GM18511 (cell line): ENCODE results near the gene KIAA0319L.

Experiments
- ATAC-seq: cut with Tn5 transposase; IDR thresholded peaks from one replicate; pipeline ENCODE4 v1.9.1; 2021; ENCODE audit warnings: mild to moderate bottlenecking, moderate library complexity; ENCODE audit not compliant: unreplicated experiment

KIAA0319L gene

DNA sequence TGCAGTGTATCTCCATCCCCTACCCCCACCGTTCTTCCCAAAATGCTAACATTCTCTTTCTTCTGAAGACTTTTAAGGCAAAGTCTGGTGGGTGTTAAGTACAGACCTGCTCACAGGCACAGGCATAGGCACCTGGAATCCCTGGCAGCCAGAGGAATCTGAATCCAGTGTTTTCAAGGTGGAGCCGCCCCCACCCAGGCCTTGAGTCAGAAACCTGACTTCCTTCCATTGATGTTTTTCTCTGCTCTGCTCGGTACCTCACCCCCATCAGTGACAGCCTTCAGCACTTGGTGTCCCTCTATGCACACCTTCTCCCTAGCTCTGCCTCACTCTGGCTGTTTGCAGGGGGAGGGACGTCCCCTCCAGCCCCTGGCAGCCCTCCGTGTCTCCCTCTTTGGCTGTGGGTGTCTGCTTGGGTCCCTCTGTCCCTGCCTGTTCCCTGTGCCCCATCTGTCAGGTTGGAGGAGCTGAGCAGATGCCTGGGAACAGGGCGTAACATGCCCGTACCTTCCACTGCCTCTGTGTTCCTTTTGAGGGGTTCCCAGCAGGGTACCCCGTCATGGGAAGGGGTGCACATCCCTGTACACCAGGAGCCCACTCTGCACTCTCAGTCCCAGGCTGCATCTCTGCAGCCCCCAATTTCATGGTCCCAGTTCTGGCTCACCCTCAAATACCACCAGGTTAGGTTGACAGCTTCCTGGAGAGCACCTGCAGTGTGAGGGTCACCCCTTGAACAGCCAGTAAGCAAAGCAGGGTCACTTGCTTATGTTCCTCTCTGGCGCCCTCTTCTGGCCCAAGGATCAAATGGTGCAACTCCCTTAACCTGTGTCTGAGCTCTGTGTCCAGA lies 7.1 kb upstream of the KIAA0319L start:
- peak; percentile 46 for ATAC-seq

DNA sequence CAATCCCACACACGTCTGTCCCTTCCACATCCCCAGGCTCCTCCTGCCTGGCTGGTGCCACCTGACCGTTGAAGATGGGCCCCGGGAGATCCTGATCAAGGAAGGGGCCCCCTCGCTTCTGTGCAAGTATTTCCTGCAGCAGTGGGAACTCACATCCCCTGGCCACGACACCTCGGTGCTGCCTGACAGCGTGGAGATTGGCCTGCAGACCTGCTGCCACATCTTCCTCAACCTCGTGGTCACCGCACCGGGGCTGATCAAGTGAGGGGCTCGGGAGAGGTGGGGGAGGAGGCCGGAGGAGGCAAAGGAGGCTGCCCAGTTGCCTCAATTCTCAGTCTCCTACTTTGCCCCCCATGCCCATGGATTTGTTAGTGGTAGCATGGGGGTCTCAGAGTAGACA lies 6.0 kb upstream of the KIAA0319L start:
- no peak for ATAC-seq

DNA sequence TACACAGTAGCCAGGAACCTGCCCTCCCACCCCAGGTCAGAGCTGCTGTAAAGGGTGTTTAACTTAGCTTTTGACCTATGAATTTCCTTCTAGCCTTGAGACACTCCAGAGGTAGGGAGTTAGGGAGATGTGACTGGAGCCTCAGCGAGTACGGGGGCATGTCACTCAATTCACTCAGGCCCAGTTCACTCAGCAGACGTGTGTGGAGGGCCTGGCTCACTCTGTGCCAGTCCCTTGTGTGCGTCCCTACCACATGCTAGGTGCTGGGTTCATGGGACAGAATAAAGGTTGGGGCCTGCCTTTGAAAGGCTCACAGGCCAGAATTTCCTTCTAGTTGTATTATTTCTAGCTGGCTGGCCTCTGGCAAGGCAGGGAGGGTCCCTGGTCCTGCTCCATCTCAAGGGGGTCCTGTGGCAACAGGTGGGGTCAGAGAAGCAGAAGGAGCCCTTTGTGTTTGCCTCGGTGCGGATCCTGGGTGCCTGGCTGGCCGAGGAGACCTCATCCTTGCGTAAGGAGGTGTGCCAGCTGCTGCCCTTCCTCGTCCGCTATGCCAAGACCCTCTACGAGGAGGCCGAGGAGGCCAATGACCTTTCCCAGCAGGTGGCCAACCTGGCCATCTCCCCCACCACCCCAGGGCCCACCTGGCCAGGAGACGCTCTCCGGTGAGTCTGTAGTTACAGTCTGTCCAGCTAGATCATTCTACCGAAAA lies 4.9 kb upstream of the KIAA0319L start:
- ATAC-seq, result no peak

DNA sequence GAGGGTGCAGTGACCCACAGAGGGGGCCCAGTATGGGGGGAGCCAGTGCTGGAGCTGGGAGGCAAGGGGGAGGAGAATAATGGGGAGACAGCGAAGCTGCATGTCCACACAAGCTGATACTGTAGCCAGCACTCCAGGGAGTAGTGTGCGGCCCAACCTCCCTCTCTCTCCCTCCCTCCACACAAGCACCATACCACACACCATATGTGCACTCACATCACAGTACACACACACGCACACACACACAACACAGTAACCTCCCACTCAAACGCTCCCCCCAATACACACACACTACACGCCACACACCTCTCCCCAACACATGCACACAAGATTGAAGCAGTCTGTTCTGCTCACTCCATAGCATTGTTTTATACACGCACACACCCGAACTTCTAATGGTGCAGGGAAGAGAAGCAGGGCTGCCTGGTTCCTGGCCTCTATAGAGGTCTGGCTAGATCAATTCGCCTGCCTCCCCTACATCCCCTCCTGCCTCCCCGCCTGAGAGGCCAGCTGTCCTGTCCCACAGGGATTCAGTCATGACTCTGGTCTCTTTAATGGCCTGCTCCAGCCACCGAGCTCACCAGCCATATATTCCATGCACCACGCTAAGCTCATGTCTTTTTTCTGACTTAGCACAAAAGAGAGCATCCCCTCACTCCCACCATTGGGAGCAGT lies 4.2 kb upstream of the KIAA0319L start:
- no peak for ATAC-seq

DNA sequence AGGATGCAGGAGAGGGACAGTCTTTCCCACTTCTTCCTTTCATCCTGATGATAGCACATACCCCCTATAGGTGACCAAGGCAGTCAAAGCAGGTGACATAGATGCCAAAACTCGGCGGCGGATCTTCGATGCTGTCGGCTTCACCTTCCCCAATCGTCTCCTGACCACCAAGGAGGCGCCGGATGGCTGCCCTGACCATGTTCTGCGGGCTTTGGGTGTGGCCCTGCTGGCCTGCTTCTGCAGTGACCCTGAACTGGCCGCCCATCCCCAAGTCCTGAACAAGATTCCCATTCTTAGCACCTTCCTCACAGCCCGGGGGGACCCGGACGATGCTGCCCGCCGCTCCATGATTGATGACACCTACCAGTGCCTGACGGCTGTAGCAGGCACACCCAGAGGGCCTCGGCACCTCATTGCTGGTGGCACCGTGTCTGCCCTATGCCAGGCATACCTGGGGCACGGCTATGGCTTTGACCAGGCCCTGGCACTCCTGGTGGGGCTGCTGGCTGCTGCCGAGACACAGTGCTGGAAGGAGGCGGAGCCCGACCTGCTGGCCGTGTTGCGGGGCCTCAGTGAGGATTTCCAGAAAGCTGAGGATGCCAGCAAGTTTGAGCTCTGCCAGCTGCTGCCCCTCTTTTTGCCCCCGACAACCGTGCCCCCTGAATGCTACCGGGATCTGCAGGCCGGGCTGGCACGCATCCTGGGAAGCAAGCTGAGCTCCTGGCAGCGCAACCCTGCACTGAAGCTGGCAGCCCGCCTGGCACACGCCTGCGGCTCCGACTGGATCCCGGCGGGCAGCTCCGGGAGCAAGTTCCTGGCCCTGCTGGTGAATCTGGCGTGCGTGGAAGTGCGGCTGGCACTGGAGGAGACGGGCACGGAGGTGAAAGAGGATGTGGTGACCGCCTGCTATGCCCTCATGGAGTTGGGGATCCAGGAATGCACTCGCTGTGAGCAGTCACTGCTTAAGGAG lies 3.3 kb upstream of the KIAA0319L start:
- no peak for ATAC-seq

DNA sequence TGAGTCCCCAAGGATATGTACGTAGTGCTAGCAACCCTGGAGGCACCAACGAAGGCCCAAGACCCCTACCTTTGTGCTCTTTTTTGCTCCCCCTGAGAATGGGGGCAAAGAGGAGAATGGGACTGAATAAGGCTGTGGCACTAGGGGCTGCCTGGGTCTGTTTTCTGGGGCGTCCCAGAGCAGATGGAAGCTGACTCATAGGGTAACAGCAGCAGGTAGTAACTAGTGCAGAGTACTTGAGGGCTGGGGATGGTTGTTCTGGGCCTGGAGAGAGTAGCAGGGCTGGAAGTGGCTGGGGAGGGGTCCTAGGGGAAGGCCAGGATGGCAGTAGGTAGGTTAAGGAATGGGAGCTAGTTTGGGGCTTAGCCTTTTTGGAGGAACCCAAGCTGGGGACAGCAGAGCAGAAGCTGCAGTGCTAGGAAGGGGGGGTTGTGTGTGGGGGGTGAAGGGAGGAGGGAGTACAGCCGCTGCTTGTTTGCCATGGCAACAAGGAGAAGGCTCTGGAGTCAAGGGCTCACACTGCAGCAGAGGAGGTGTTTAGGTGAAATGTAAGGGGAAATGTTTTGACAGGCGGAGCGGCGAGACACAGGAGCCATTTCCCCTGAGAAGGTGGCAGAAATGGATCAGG lies 2.2 kb upstream of the KIAA0319L start:
- ATAC-seq, result no peak

DNA sequence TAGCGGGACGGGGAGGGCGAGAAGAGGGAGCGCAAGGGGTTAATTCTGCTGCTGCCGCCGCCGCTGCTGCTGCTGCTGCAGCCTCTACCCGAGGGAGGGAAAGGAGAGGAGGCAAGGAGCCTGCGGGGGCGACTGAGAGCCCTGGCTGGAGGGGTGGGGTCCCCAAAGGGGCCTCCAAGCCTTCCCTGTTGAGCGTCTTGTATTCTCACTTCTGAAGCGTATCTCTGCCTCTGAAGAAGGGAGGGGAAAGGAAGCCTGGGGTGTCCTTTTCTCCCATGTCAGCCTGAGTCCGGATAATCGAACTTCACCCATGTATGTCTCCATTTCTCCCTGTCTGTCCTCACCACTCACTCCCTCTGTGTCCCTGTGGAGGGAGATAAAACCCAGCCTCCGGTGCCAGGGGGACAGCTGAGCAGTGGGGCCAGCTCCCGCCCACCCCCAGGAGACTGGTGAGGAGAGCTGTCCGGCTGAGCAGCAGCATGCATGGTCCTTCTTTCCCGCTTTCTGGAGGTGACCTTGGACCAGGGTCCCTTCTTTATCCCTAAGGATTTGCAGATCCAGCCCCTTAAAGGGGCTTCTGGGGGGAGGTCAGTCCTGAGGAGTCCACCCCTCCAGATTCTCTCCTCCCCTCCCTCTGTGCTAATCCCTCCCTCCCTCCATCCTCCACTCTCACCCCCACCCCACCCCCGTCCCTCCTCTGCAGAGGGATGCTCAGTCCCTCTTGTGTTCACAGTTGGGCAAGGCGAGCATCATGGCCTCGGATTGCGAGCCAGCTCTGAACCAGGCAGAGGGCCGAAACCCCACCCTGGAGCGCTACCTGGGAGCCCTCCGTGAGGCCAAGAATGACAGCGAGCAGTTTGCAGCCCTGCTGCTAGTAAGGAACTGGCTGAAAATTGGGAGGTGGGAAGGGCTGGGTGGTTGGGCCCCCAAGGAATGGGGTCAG lies 1.4 kb upstream of the KIAA0319L start:
- no peak for ATAC-seq

DNA sequence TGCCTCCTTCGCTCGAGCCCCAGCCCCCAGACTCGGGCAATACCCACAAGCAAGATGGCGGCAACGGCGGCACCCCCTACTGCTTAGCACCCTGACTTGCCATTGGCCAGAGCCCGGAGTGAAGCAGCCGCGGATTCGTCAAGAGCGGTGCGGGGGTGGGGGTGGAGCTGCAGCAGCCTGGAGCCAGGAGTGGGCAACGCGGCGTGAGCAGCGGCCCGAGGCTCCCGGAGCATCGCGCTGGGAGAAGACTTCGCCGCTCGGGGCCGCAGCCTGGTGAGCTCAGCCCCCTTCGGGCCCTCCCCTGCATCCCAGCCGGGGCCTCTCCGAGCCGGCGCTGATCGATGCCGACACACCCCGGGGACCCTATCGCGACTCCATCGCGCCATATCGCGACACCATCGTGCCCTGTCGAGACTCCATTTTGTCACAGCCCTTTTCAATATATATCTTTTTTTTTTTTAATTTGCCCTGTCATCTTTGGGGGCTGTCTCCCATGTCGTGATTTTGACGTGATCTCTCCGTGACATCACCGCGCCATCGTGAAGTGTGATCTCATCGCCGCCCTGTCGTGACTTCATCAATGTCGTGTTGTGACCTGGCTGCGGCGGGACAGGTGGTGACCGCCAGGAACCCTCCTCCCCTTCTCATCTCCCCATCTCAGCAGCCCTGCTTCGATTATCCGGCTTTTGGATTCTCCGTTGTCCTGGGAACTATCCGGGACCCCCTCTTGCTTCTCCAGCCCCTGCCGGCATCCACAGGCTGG lies 589 bp upstream of the KIAA0319L start, which contains the start of gene NCDN:
NCDN (plus strand) TSS at position 189 of the 763 bp plus-strand sequence; CDS start at position 581, 392 bp downstream.
- ATAC-seq, result peak; percentile 88

DNA sequence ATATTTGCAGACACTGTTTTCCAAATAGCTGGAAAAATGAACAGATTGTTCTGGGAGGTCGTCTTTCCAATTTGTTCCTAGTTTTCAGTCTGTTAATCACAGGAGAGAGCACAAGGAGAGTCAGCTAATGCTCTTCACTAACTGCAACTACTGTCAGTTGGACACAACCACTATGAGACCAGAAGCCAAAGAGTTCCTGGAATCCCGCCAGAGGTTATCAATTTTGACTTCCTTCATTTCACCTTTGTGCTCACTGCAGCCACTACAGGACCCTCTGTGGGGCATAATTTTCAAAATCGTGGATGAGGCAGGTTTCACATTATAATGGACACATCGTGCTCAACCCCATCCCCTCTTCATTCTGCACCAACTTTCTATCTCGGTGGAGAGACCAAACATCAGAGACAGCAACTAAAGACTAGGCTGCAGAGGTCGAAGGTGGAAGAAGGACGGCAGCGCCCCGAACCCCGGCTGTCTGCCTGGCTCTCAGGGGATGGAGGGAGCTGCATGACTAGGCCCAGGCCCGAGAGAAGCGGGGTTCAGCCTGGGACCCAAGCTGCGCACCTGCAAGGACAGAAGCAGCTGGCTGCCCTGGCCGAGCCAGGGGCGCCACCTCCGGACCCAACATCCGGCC lies 602 bp downstream of the KIAA0319L start:
- ATAC-seq, result no peak

DNA sequence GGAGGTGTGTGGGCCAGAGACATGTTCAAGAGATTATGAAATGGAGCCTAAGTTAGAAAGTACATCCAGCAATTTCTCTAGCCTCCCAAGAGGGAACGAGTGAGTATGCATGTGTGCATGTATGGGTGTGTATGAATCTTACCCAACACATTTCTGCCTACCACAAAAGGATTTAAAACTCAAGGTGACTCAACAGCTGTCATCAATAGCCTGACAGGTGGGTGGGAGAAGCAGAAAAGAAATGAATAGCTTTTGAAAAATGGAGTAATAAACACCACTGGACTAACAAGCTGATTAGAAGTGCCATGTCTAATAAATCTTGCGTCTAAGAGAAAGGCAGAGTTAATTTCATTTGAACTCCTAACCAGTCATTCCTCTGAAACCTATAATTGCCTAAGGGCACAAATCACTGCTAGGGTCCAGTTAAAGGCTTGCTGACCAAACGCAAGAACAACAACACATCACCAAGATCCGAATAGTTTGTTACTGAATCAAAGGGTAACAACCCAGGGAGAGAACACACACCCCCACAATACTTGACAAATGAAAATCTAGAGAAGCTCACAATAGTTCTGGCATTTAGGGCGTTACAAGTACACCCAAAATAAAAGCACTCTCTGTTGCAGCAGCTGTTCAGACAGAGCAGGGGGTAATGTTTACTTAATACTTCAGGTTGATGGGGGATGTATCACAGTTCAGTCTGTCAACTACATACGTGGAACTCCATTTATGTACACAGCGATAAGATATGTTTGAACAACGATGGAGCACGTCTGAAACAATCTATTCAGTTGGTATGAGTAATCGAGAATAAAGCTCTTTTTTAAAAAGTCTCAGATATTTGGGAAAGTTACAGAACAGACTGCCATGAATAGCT lies 1.4 kb downstream of the KIAA0319L start:
- no peak for ATAC-seq

DNA sequence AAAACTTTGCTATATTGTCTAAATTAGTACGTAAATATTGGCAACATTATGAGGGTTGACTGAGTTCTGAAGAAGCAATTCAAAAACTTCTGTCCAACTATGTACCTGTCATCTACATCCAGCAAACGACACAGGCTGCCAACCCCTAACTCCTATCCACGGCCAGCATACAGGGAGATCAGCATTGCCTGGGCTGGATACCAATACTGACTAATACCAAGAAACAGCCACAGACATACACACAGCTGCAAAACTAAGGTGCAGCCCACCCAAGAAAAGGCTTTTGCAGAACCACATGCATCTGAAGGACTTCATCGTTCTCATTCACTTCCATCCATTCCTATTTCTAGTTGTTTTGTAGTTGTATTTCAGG lies 2.0 kb downstream of the KIAA0319L start:
- no peak for ATAC-seq

DNA sequence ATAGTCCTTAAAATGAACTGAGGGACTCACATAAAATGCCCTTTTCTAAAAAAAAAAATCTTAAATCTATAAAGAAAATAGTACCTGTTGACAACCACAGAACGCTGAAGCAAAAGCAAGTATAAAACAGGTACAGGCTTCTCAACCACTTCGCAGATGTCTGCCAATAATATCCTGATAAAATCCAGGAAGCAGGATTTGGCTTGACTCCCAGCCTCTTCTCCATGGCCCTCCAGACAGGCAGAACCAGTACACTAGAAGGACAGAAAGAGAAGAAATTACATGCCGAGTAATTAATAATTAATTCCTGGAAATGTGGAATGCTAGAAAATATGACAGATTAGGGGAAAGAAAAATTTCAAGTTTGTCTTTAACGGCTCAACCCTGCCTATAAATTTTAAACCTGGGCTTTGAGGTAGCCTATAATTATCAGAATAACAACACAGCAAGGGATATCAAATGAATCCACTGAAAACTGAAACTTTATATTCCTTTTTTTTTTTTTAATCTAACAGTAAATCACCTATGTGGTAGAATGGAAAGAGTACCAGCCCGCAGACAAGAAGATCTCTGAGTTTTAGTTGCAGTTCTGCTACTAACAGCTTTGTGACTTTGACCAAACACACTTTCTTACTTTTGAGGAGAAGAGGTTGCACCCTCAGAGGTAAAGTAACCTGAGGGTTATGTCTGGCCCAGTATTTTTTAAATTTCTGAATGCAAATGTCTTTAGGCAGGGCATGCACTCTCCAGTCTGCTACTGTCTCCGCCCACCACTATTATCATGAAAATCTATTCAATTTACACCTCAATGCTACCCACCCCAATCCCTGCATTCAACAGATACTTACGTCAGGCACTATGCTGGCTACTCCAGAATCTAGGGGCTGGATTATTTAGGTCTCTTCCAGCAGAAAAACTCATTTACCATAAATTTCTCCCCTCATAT lies 2.7 kb downstream of the KIAA0319L start:
- no peak for ATAC-seq

DNA sequence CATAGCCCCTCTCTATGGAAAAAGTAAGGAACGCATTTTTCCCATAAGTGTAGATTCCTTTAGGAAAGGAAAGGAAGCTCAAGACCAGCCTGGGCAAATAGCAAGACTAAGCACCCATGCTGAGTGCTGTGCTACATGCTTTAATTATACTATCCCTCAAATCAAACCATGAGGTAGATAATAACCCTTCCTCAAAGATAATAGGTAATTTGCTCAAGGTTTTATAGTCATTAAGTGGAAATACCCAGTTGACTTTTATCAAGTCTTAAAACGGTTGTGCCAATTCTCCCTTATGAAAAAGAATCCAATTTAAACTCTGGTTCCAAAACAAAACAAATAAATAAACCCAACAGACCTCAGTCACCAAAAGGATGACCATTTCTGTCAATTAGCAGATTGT lies 3.4 kb downstream of the KIAA0319L start:
- no peak for ATAC-seq

DNA sequence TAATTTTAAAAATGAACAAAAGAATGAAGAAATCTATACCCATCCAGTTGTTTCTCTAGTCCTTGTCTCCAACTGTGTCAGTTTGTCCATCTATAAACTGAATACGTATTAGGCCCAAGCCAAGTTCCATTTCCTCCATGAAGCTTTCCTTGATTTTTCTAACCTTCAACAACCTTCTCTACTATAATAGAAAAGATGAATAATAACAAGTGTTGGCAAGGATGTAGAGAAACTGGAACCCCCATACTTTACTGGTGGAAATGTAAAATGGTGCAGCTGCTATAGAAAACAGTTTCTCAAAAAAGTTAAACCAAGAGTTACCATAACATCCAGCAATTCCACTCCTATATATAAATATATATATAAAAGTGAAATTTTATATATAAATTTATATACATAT lies 10.6 kb downstream of the KIAA0319L start:
- no peak for ATAC-seq

DNA sequence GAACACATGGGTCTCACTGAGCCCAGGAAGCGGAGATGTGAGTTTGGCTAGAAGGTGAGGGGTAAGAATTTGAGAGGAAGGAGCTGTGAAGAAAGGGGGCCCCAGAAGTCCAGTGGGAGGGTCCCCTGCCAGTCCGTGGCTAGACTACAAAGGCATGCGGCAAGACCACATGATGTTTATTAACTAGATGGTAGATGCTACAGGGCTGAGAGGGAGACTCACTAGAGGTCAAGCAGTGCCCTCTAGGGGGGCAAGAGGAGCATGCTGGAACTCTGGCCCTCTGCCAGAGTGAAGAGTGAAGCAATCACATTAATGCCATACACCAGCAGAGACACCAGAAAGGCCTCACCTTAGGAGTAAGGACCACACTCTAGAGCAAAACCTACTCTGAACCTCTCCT lies 12.2 kb downstream of the KIAA0319L start:
- ATAC-seq, result no peak

DNA sequence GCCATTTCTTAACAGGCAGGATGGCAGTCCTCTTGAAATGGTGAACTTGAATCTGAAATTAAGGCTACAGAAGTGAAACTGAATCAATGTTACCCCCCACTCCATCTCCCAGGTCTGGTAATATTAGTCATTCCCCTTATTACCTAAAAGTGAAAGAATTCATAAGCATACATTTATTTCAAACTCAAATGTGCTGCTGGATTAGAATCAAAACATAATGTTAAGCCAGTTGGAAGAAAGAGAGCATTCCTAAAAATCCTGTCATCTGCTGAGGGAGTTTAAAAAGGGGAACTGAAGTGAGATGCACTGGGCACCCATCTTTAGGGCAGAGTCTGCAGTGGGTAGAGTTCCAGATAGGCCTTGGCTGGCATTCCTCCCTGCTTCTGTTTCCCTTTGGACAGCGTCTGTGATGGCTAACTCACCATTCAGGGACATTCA lies 17.4 kb downstream of the KIAA0319L start:
- ATAC-seq, result peak; percentile 50
